ENCODE results near the gene CCDC116.

The CCDC116 gene

GRCh38 chr22:21659864-21660525 is 27.4 kb downstream of the CCDC116 start:
- no peak overlapping the region for H3K4me3 ChIP-seq (replicated peaks in 1 of 2; ENCODE audit: low read depth in 2 of 2, low read length in 2 of 2)

DNA sequence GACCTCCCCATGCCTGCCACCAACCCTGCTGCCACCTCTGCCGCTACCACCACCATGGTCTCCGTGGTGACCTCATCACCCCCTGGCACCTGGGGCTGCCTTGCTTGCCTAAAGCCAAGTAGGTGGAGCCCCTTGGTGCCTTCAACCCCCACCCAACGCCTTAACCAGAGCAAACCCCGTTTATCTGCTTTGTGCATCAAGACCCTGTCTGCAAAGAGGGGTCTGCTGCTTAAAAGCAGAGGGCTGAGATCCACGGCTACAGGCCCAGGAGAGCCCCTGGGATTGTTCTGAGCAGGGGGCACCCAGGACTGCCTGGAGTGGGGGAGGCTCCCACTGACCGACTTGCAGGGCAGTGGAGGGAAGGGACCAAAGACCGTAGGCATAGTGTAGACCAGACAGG is 28.3 kb downstream of the CCDC116 start:
- TF ChIP-seq, protein P1, sequence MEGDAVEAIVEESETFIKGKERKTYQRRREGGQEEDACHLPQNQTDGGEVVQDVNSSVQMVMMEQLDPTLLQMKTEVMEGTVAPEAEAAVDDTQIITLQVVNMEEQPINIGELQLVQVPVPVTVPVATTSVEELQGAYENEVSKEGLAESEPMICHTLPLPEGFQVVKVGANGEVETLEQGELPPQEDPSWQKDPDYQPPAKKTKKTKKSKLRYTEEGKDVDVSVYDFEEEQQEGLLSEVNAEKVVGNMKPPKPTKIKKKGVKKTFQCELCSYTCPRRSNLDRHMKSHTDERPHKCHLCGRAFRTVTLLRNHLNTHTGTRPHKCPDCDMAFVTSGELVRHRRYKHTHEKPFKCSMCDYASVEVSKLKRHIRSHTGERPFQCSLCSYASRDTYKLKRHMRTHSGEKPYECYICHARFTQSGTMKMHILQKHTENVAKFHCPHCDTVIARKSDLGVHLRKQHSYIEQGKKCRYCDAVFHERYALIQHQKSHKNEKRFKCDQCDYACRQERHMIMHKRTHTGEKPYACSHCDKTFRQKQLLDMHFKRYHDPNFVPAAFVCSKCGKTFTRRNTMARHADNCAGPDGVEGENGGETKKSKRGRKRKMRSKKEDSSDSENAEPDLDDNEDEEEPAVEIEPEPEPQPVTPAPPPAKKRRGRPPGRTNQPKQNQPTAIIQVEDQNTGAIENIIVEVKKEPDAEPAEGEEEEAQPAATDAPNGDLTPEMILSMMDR (IDR thresholded peaks at IDR 0.05; ENCODE audit: low read depth, low read length), result no peak
- no peak overlapping the region for H3K4me3 ChIP-seq (replicated peaks in 1 of 2; ENCODE audit: low read depth in 2 of 2, low read length in 2 of 2)
- DNase-seq (ENCODE audit: low read depth in 2 of 2), result no peak

More at GRCh38 chr22:21659864-21660525, 27.4 kb downstream of the CCDC116 start:
- TF ChIP-seq, protein P1 (IDR thresholded peaks at IDR 0.05; ENCODE audit: low read depth, low read length), result no peak
- DNase-seq (ENCODE audit: low read depth in 2 of 2), result no peak

- DNase-seq (ENCODE audit: low read depth in 2 of 2), result no peak
- H3K4me3 ChIP-seq (replicated peaks in 1 of 2; ENCODE audit: low read depth in 2 of 2, low read length in 2 of 2), result no peak overlapping the region
- TF ChIP-seq, protein P1 (IDR thresholded peaks at IDR 0.05; ENCODE audit: low read depth, low read length), result no peak
Observed at GRCh38 chr22:21661991-21662390, 29.4 kb downstream of the CCDC116 start.

GRCh38 chr22:21663738-21664137 is 31.2 kb downstream of the CCDC116 start:
- TF ChIP-seq, protein P1 (IDR thresholded peaks at IDR 0.05; ENCODE audit: low read depth, low read length), result no peak
- no peak for DNase-seq (ENCODE audit: low read depth in 2 of 2)
- H3K4me3 ChIP-seq (replicated peaks in 1 of 2; ENCODE audit: low read depth in 2 of 2, low read length in 2 of 2), result no peak overlapping the region

DNA sequence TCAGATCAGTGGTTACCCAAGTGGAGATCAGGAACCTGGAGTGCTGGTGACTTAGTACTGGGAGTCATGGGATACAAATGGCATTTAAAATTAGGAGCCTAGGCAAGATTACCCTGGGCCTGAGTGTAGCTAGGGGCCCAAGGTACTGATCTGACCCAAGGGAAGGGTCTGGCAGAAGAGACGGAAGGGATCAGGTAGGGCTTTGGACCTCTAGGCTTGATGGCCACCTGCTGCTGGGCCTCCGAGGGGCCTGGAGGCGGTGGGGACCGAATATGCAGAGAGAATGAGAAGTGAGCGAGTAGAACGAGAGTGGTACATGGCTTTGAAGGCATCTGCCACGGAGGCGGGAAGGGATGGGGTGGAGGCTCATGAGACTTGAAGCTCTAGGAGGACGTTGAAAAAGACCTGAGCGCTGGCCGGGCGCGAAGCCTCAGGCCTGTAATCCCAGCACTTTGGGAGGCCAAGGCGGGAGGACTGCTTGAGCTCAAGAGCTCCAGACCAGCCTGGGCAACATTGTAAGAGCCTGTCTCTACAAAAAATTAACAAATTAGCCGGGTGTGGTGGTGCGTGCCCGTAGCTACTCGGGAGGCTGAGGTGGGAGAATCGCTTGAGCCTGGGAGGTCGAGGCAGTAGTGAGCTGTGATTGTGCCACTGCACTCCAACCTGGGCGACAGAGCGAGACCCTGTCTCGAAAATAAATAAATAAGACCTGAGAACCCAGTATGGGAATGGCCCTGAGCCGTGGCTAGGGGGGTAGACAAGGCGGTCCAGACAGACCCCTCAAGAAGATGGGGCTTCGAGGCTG is 32.7 kb downstream of the CCDC116 start:
- TF ChIP-seq, protein P1 (IDR thresholded peaks at IDR 0.05; ENCODE audit: low read depth, low read length), result no peak
- peak overlapping the region; percentile 88 for H3K4me3 ChIP-seq (replicated peaks in 1 of 2; ENCODE audit: low read depth in 2 of 2, low read length in 2 of 2)
- DNase-seq (ENCODE audit: low read depth in 2 of 2), result no peak

- H3K4me3 ChIP-seq (replicated peaks in 1 of 2; ENCODE audit: low read depth in 2 of 2, low read length in 2 of 2), result peak overlapping the region; percentile 88
- DNase-seq (ENCODE audit: low read depth in 2 of 2), result no peak
- TF ChIP-seq, protein P1 (IDR thresholded peaks at IDR 0.05; ENCODE audit: low read depth, low read length), result no peak
Observed at GRCh38 chr22:21666786-21667185, 34.2 kb downstream of the CCDC116 start.
